ENCODE results near the gene DEGS1. TPM values are rescaled to one million over a fixed set of nuclear protein-coding genes. Genes with fewer than 3 reads are reported as not detected.

Gene DEGS1
- total and polyA plus RNA-seq, 4 donors: 69.1 to 77.5 (median 72.8) TPM

GRCh38 chr1:224172229-224172628, 10.8 kb upstream of the DEGS1 start:
- H3K27ac ChIP-seq (ENCODE audit: low read depth in 1 of 2, low read length in 2 of 2): no peak overlapping the region
- no peaks in the 10 kb centered on the region for H3K36me3 ChIP-seq (ENCODE audit: control insufficient read depth in 1 of 2, insufficient read depth in 2 of 2, low read length in 1 of 2)
- ATAC-seq (ENCODE audit: low FRiP score): no peak
- intact Hi-C loops (cut with DNase I): no loop called here
- no peak for DNase-seq
- no peak overlapping the region for H3K4me3 ChIP-seq (ENCODE audit: low read length in 2 of 2)
- no peaks in the 10 kb centered on the region for H3K9me3 ChIP-seq (ENCODE audit: control insufficient read depth, low read length)
- peaks cover 0 to 5% of the 10 kb centered on the region in 2 donors for H3K4me1 ChIP-seq (ENCODE audit: control insufficient read depth in 1 of 2, insufficient read depth in 2 of 2, low read length in 2 of 2)
- no peaks in the 10 kb centered on the region for H3K27me3 ChIP-seq (ENCODE audit: control insufficient read depth in 1 of 2, insufficient read depth in 2 of 2, low read length in 1 of 2)
- WGBS, 2 donors: 87 to 93% methylated on average over 3 of the region's 3 CpGs

- ATAC-seq (ENCODE audit: low FRiP score): no peak
- intact Hi-C loops (cut with DNase I): no loop called here
- no peak for DNase-seq
Observed at GRCh38 chr1:224173523-224173922, 9.5 kb upstream of the DEGS1 start.

GRCh38 chr1:224175617-224176016, 7.4 kb upstream of the DEGS1 start:
- ATAC-seq (ENCODE audit: low FRiP score): peak; percentile 65
- H3K36me3 ChIP-seq (ENCODE audit: control insufficient read depth in 1 of 2, insufficient read depth in 2 of 2, low read length in 1 of 2): no peaks in the 10 kb centered on the region
- 22 to 26% methylated on average over 21 of the region's 21 CpGs for WGBS, 2 donors
- H3K4me1 ChIP-seq (ENCODE audit: control insufficient read depth in 1 of 2, insufficient read depth in 2 of 2, low read length in 2 of 2): no peaks in the 10 kb centered on the region
- no peaks in the 10 kb centered on the region for H3K27me3 ChIP-seq (ENCODE audit: control insufficient read depth in 1 of 2, insufficient read depth in 2 of 2, low read length in 1 of 2)
- no peak overlapping the region for H3K4me3 ChIP-seq (ENCODE audit: low read length in 2 of 2)
- no peaks in the 10 kb centered on the region for H3K9me3 ChIP-seq (ENCODE audit: control insufficient read depth, low read length)
- H3K27ac ChIP-seq (ENCODE audit: low read depth in 1 of 2, low read length in 2 of 2): no peak overlapping the region
- intact Hi-C loops (cut with DNase I): no loop called here
- peak; percentile 58 to 89 for DNase-seq

More at GRCh38 chr1:224173523-224173922, 9.5 kb upstream of the DEGS1 start:
- Histone ChIP-seq H3K4me1 (ENCODE audit: control insufficient read depth in 1 of 2, insufficient read depth in 2 of 2, low read length in 2 of 2) (peaks cover 0 to 5% of the 10 kb centered on the region in 2 donors), H3K4me3 (ENCODE audit: low read length in 2 of 2) (no peak overlapping the region), H3K27ac (ENCODE audit: low read depth in 1 of 2, low read length in 2 of 2) (no peak overlapping the region), H3K27me3 (ENCODE audit: control insufficient read depth in 1 of 2, insufficient read depth in 2 of 2, low read length in 1 of 2) (no peaks in the 10 kb centered on the region), H3K9me3 (ENCODE audit: control insufficient read depth, low read length) (no peaks in the 10 kb centered on the region), H3K36me3 (ENCODE audit: control insufficient read depth in 1 of 2, insufficient read depth in 2 of 2, low read length in 1 of 2) (no peaks in the 10 kb centered on the region)
- 28 to 33% methylated on average over 5 of the region's 5 CpGs for WGBS, 2 donors

- Histone ChIP-seq H3K4me3 (ENCODE audit: low read length in 2 of 2) (no peak overlapping the region), H3K4me1 (ENCODE audit: control insufficient read depth in 1 of 2, insufficient read depth in 2 of 2, low read length in 2 of 2) (no peaks in the 10 kb centered on the region), H3K9me3 (ENCODE audit: control insufficient read depth, low read length) (no peaks in the 10 kb centered on the region), H3K27me3 (ENCODE audit: control insufficient read depth in 1 of 2, insufficient read depth in 2 of 2, low read length in 1 of 2) (no peaks in the 10 kb centered on the region), H3K36me3 (ENCODE audit: control insufficient read depth in 1 of 2, insufficient read depth in 2 of 2, low read length in 1 of 2) (no peaks in the 10 kb centered on the region), H3K27ac (ENCODE audit: low read depth in 1 of 2, low read length in 2 of 2) (no peak overlapping the region)
- WGBS, 2 donors: 94 to 95% methylated on average over 9 of the region's 9 CpGs
- intact Hi-C loops (cut with DNase I): no loop called here
- DNase-seq (no peak), ATAC-seq (ENCODE audit: low FRiP score) (no peak)
Observed at GRCh38 chr1:224177356-224177999, 5.6 kb upstream of the DEGS1 start.

GRCh38 chr1:224178894-224179293, 4.1 kb upstream of the DEGS1 start:
- Histone ChIP-seq H3K4me1 (ENCODE audit: control insufficient read depth in 1 of 2, insufficient read depth in 2 of 2, low read length in 2 of 2) (no peaks in the 10 kb centered on the region), H3K9me3 (ENCODE audit: control insufficient read depth, low read length) (no peaks in the 10 kb centered on the region), H3K4me3 (ENCODE audit: low read length in 2 of 2) (no peak overlapping the region), H3K36me3 (ENCODE audit: control insufficient read depth in 1 of 2, insufficient read depth in 2 of 2, low read length in 1 of 2) (no peaks in the 10 kb centered on the region), H3K27ac (ENCODE audit: low read depth in 1 of 2, low read length in 2 of 2) (no peak overlapping the region), H3K27me3 (ENCODE audit: control insufficient read depth in 1 of 2, insufficient read depth in 2 of 2, low read length in 1 of 2) (no peaks in the 10 kb centered on the region)
- DNase-seq: no peak
- 95 to 97% methylated on average over 5 of the region's 5 CpGs for WGBS, 2 donors
- intact Hi-C loops (cut with DNase I): no loop called here
- no peak for ATAC-seq (ENCODE audit: low FRiP score)

- Histone ChIP-seq H3K36me3 (ENCODE audit: control insufficient read depth in 1 of 2, insufficient read depth in 2 of 2, low read length in 1 of 2) (no peaks in the 10 kb centered on the region), H3K9me3 (ENCODE audit: control insufficient read depth, low read length) (no peaks in the 10 kb centered on the region), H3K4me1 (ENCODE audit: control insufficient read depth in 1 of 2, insufficient read depth in 2 of 2, low read length in 2 of 2) (no peaks in the 10 kb centered on the region), H3K27ac (ENCODE audit: low read depth in 1 of 2, low read length in 2 of 2) (no peak overlapping the region), H3K27me3 (ENCODE audit: control insufficient read depth in 1 of 2, insufficient read depth in 2 of 2, low read length in 1 of 2) (no peaks in the 10 kb centered on the region), H3K4me3 (ENCODE audit: low read length in 2 of 2) (no peak overlapping the region)
- DNase-seq (no peak), ATAC-seq (ENCODE audit: low FRiP score) (no peak)
- WGBS, 2 donors: 95 to 98% methylated on average over 11 of the region's 11 CpGs
- intact Hi-C loops (cut with DNase I): loop anchor here in 1 of 2 donors (5.0 kb wide), 1 partner anchor 64 kb away; no protein-coding TSS in a partner anchor
Observed at GRCh38 chr1:224180783-224181452, 2.1 kb upstream of the DEGS1 start.

- DNase-seq: no peak
- no peaks in the 10 kb centered on the region for H3K4me1 ChIP-seq (ENCODE audit: control insufficient read depth in 1 of 2, insufficient read depth in 2 of 2, low read length in 2 of 2)
- no peaks in the 10 kb centered on the region for H3K9me3 ChIP-seq (ENCODE audit: control insufficient read depth, low read length)
- H3K4me3 ChIP-seq (ENCODE audit: low read length in 2 of 2): no peak overlapping the region
- no peak for ATAC-seq (ENCODE audit: low FRiP score)
- intact Hi-C loops (cut with DNase I): loop anchor here in 1 of 2 donors (5.0 kb wide), 1 partner anchor 64 kb away; no protein-coding TSS in a partner anchor
- H3K36me3 ChIP-seq (ENCODE audit: control insufficient read depth in 1 of 2, insufficient read depth in 2 of 2, low read length in 1 of 2): no peaks in the 10 kb centered on the region
- no peak overlapping the region for H3K27ac ChIP-seq (ENCODE audit: low read depth in 1 of 2, low read length in 2 of 2)
- H3K27me3 ChIP-seq (ENCODE audit: control insufficient read depth in 1 of 2, insufficient read depth in 2 of 2, low read length in 1 of 2): no peaks in the 10 kb centered on the region
- 88 to 94% methylated on average over 4 of the region's 4 CpGs for WGBS, 2 donors
Observed at GRCh38 chr1:224181453-224181810, 1.6 kb upstream of the DEGS1 start.

GRCh38 chr1:224182057-224182865, 779 bp upstream of the DEGS1 start:
- DNase-seq (no peak), ATAC-seq (ENCODE audit: low FRiP score) (no peak)
- Histone ChIP-seq H3K27ac (ENCODE audit: low read depth in 1 of 2, low read length in 2 of 2) (peak overlapping the region; percentile 34 to 88), H3K27me3 (ENCODE audit: control insufficient read depth in 1 of 2, insufficient read depth in 2 of 2, low read length in 1 of 2) (no peaks in the 10 kb centered on the region), H3K9me3 (ENCODE audit: control insufficient read depth, low read length) (no peaks in the 10 kb centered on the region), H3K4me1 (ENCODE audit: control insufficient read depth in 1 of 2, insufficient read depth in 2 of 2, low read length in 2 of 2) (no peaks in the 10 kb centered on the region), H3K4me3 (ENCODE audit: low read length in 2 of 2) (peak overlapping the region; percentile 78 to 96), H3K36me3 (ENCODE audit: control insufficient read depth in 1 of 2, insufficient read depth in 2 of 2, low read length in 1 of 2) (no peaks in the 10 kb centered on the region)
- WGBS, 2 donors: 74 to 75% methylated on average over 22 of the region's 22 CpGs
- intact Hi-C loops (cut with DNase I): loop anchor here in 1 of 2 donors (5.0 kb wide), 1 partner anchor 65 kb away; no protein-coding TSS in a partner anchor
